Lower leg skin (tissue), 3 donors: Measurements from ENCODE around the gene C1QTNF5.

Experiments
- CTCF ChIP-seq, 3 donors: fragments of 450-650 bp; IDR thresholded peaks; one replicate each; pipeline ENCODE4 v1.5.1; 2016; ENCODE audit warnings: antibody characterized with exemption in 3 of 3, mild to moderate bottlenecking in 3 of 3, moderate library complexity in 2 of 3
- POLR2A ChIP-seq, 2 donors: fragments of 450-650 bp; IDR thresholded peaks; one replicate each; pipeline ENCODE4 v1.6.1; 2016 to 2017; ENCODE audit warnings: antibody characterized with exemption in 2 of 2, mild to moderate bottlenecking in 1 of 2, moderate library complexity in 1 of 2

- TF ChIP-seq CTCF (IDR thresholded peaks at IDR 0.05) (no peak), POLR2A (IDR thresholded peaks at IDR 0.05) (no peak)
Observed at GRCh38 chr11:119317592-119318239, 23.0 kb downstream of the C1QTNF5 start.
